ENCODE measurements around the gene RAB24.

GRCh38 chr5:177332031-177332895, 28.7 kb upstream of the RAB24 start:
- no peak for TF ChIP-seq CTCF (conservative IDR thresholded peaks at IDR 0.05 in 1 of 2, IDR thresholded peaks at IDR 0.05 in 1 of 2; ENCODE audit: extremely low read depth in 1 of 2, insufficient read depth in 1 of 2, low read depth in 1 of 2, low read length in 2 of 2)
- TF ChIP-seq EZH2 (IDR thresholded peaks at IDR 0.05; ENCODE audit: borderline replicate concordance, low read length), result no peak

All from mammary epithelial cell (primary cell).